ENCODE measurements around the gene LILRB3. TPM values are rescaled to one million over a fixed set of nuclear protein-coding genes. Genes with fewer than 3 reads are reported as not detected.
A peak's percentile ranks its signal among the peaks of the same experiment; 100 is the strongest.

LILRB3 gene
- total and polyA plus RNA-seq, 2 of the 4 experiments (the other 2 are of a cell fraction) = not detected

DNA sequence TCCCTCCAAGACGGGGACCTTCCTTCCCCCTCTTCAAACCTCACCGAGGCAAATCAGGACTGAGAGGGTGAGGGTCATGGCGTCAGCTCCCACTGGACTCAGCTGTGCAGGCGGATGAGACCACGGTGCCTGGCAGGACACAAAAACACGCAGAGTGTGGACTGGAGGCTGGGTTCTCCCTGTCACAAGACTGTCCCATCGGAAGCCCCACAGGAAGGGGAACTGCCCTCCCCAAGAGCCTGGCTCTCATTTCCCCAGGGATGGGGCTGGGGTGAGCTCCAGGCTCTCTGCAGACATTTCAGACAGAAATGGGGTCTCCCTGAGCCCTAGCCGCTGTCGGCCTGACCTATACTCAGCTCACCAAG, 34.3 kb upstream of the LILRB3 start, which contains the start of gene LILRB5:
Gene LILRB5, minus strand, starts transcription at position 158 of the 365 bp plus-strand sequence. Its CDS starts 80 bp downstream, at position 78.
- H3K9me3 ChIP-seq (ENCODE audit: control insufficient read depth, insufficient read depth, low read length) = no peaks in the 10 kb centered on the region
- H2AK9ac ChIP-seq (replicated peaks; ENCODE audit: low read depth, low read length, poor library complexity) = no peak within 1 kb of the TSS
- peak within 1 kb of the TSS; percentile 21 for H2AFZ ChIP-seq (replicated peaks; ENCODE audit: low read length, poor library complexity)
- no peak for ATAC-seq (ENCODE audit: low read depth)
- H3K27me3 ChIP-seq (ENCODE audit: control insufficient read depth, insufficient read depth, low read length) = peaks cover 22% of the 10 kb centered on the region
- H4K5ac ChIP-seq (ENCODE audit: low read depth, low read length) = no peak within 1 kb of the TSS
- ChIA-PET CTCF (no interaction called here), POLR2A (ENCODE audit: unreplicated experiment) (no interaction called here)
- H2BK15ac ChIP-seq (ENCODE audit: low read depth, low read length) = no peak within 1 kb of the TSS
- H4K20me1 ChIP-seq (ENCODE audit: insufficient read depth, low read length) = no peaks in the 10 kb centered on the region
- no peaks in the 10 kb centered on the region for H3K79me1 ChIP-seq (ENCODE audit: low read depth in 1 of 2, low read length in 2 of 2)
- in situ Hi-C loops (cut with MboI; ENCODE audit: low sequenced_read_pairs) (no loop called here), intact Hi-C loops (cut with micrococcal nuclease) (no loop called here), dilution Hi-C loops (cut with HindIII; ENCODE audit: low sequenced_read_pairs, unreplicated experiment) (no loop called here)
- H4K8ac ChIP-seq (ENCODE audit: low read depth in 2 of 2, low read length in 2 of 2) = no peak within 1 kb of the TSS
- no peak within 1 kb of the TSS for H3K9ac ChIP-seq (ENCODE audit: low read depth, low read length)
- no peak within 1 kb of the TSS for H2BK20ac ChIP-seq (ENCODE audit: low read depth, low read length)
- no peak within 1 kb of the TSS for H3K23ac ChIP-seq (ENCODE audit: low read depth, low read length)
- H3K4me2 ChIP-seq (ENCODE audit: low read depth, low read length) = no peak within 1 kb of the TSS
- no peak within 1 kb of the TSS for H2BK5ac ChIP-seq (ENCODE audit: low read depth, low read length, poor library complexity, severe bottlenecking)
- no peak for TF ChIP-seq POLR2A (IDR thresholded peaks at IDR 0.05; ENCODE audit: low read depth, low read length)
- no peak for TF ChIP-seq SMC3 (IDR thresholded peaks at IDR 0.05; ENCODE audit: low read depth, low read length)
- TF ChIP-seq, protein P1, sequence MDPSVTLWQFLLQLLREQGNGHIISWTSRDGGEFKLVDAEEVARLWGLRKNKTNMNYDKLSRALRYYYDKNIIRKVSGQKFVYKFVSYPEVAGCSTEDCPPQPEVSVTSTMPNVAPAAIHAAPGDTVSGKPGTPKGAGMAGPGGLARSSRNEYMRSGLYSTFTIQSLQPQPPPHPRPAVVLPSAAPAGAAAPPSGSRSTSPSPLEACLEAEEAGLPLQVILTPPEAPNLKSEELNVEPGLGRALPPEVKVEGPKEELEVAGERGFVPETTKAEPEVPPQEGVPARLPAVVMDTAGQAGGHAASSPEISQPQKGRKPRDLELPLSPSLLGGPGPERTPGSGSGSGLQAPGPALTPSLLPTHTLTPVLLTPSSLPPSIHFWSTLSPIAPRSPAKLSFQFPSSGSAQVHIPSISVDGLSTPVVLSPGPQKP (IDR thresholded peaks at IDR 0.05; ENCODE audit: borderline replicate concordance, low read depth, low read length) = no peak
- H4K91ac ChIP-seq (ENCODE audit: insufficient read depth, low read depth, low read length) = no peak within 1 kb of the TSS
- H3K18ac ChIP-seq (ENCODE audit: low read depth, low read length) = no peak within 1 kb of the TSS
- 62% methylated on average over 5 of the region's 9 CpGs; no CpG with 5 or more reads in 1 of the 2 experiments for WGBS, 2 experiments (ENCODE audit: extremely low coverage in 2 of 2, insufficient read length in 1 of 2)
- H2BK120ac ChIP-seq (ENCODE audit: low read depth, low read length) = no peak within 1 kb of the TSS
- no peak within 1 kb of the TSS for H3K4ac ChIP-seq (ENCODE audit: low read depth, low read length)
- no peak within 1 kb of the TSS for H3K14ac ChIP-seq (replicated peaks; ENCODE audit: low read depth, low read length)
- no peak within 1 kb of the TSS for H3K56ac ChIP-seq (ENCODE audit: extremely low read depth, insufficient read depth, low read length)
- no peaks in the 10 kb centered on the region for H3K9me1 ChIP-seq (ENCODE audit: insufficient read depth, low read length)
- no peak within 1 kb of the TSS for H3K27ac ChIP-seq (ENCODE audit: insufficient read depth, low read length)
- no TSS peak for BruUV-seq (replicated peaks)
- no peaks in the 10 kb centered on the region for H3K36me3 ChIP-seq (ENCODE audit: control insufficient read depth, insufficient read depth, low read length)
- no peak for DNase-seq
- H3K4me3 ChIP-seq (ENCODE audit: insufficient read depth, low read depth, low read length) = no peak within 1 kb of the TSS
- no peak within 1 kb of the TSS for H2AK5ac ChIP-seq (ENCODE audit: low read depth, low read length)
- no peaks in the 10 kb centered on the region for H3K4me1 ChIP-seq (ENCODE audit: control insufficient read depth, insufficient read depth, low read length)
